ENCODE results near the gene MFRP.

DNA sequence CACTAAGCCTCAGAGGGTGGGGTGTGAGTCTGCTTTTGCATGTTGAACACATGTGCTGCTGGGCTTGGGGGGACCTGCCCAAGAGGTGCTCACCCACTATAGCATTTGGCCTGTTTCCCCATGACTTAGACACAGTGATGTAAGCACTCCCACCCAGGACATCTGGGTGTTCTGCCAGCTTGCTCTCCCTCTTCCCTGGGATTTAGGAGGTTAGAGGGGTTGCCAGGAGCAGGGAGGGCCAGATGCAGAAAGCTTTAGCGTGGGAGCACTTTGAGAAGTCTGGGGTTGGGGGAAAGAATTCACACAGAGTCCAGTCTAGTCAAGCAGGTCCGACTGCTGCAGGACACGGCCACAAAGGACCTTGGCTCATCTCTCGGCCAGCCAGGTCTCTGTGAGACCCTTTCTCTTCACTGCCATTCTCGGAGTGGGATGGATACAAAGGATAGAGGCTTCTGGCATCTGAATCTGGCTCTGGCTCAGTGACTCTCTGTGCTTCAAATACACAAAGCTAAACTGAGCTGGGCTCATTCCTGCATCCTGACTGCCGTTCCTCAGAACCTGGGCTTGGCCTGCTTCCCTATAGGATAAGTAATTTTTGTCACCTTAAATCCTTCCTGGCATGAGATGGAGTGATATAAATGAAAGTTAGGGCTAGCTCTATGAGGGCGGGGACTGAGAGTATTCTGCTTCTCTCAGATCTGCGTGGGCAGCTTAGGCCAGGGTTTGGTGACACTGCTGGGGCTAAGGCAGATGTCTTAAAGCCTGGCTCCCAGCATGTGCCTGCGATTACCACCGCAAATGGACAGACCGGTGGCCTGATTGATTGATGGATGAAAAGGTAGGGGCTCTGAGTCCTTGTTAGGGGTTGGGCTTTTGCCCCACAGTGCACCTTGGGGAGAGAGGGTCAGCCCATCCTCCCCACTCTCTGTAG is 20.4 kb upstream of the MFRP start:
- TF ChIP-seq POLR2A (IDR thresholded peaks at IDR 0.05; ENCODE audit: low read depth, low read length): no peak
- TF ChIP-seq TAF1 (IDR thresholded peaks at IDR 0.05; ENCODE audit: borderline replicate concordance, low read depth, low read length): no peak
- no peak for TF ChIP-seq POLR2AphosphoS5 (IDR thresholded peaks at IDR 0.05; ENCODE audit: low read depth, low read length)
